Esophagus squamous epithelium (tissue), 5 donors: ENCODE data around the gene ATP8B4. TPM values are rescaled to one million over a fixed set of nuclear protein-coding genes. Genes with fewer than 3 reads are reported as not detected.

Experiments
- DNase-seq: peaks from one replicate; lab custom pipeline; 2025; lab: John Stamatoyannopoulos, UW
- H3K27ac ChIP-seq, 4 donors: fragments of 200-600 bp; sonication (generic); one replicate each; pipeline ENCODE4 v1.5.1; 2016 to 2019; ENCODE audit warnings: mild to moderate bottlenecking in 1 of 4
- H3K27me3 ChIP-seq, 4 donors: fragments of 200-600 bp; sonication (generic); 1 replicate in 3 of 4; 2 replicates in 1 of 4; pipeline versions ENCODE4 v1.5.1 to v1.6.0; 2017 to 2021; ENCODE audit warnings: antibody characterized with exemption in 1 of 4
- H3K36me3 ChIP-seq, 3 donors: fragments of 200-600 bp; sonication (generic); one replicate each; pipeline ENCODE4 v1.5.1; 2016 to 2019
- H3K4me1 ChIP-seq, 3 donors: fragments of 200-600 bp; sonication (generic); one replicate each; pipeline ENCODE4 v1.5.1; 2017 to 2019
- H3K4me3 ChIP-seq, 4 donors: fragments of 200-600 bp; sonication (generic); 1 replicate in 3 of 4; 2 replicates in 1 of 4; pipeline ENCODE4 v1.5.1; 2016 to 2019; ENCODE audit warnings: mild to moderate bottlenecking in 2 of 4, moderate library complexity in 1 of 4
- H3K9me3 ChIP-seq, 3 donors: fragments of 200-600 bp; sonication (generic); one replicate each; pipeline ENCODE4 v1.5.1; 2016 to 2019
- POLR2A ChIP-seq, 4 donors: fragments of 450-650 bp; IDR thresholded peaks; one replicate each; pipeline ENCODE4 v1.6.1; 2017; ENCODE audit warnings: antibody characterized with exemption in 4 of 4, mild to moderate bottlenecking in 4 of 4, moderate library complexity in 3 of 4
- WGBS, 2 donors: methylation state at CpG; one replicate each; pipeline ENCODE4 v1.1.5; 2018; 5-methylcytosine and 5-hydroxymethylcytosine counted together
- intact Hi-C: fragments of 100-400 bp; cut with DNase I; formaldehyde crosslinking; loops from one replicate; pipeline ENCODE4 v1.15.0; 2022
- total RNA-seq, 4 donors: library from RNA; depleted of rRNA; stranded (reverse); fragments of >200 nt; gene quantifications; one replicate each; pipeline ENCODE4 v1.1.0, GENCODE V29; 2016
- TF ChIP-seq, protein P1 (sequence below), 6 experiments: fragments of 450-650 bp in 4 of 6; fragments of 200-600 bp in 2 of 6; sonication (generic) in 2 of 6; IDR thresholded peaks; one replicate each; pipeline ENCODE4 v1.5.1; 2016 to 2019; ENCODE audit warnings: antibody characterized with exemption in 6 of 6, mild to moderate bottlenecking in 4 of 6, moderate library complexity in 4 of 6
- donor health status: DM: yes; HTN: yes; CAD: no.

The ATP8B4 gene
- total RNA-seq, 4 donors from 2014 or later = 0.97 to 6.7 (median 2.9) TPM

DNA sequence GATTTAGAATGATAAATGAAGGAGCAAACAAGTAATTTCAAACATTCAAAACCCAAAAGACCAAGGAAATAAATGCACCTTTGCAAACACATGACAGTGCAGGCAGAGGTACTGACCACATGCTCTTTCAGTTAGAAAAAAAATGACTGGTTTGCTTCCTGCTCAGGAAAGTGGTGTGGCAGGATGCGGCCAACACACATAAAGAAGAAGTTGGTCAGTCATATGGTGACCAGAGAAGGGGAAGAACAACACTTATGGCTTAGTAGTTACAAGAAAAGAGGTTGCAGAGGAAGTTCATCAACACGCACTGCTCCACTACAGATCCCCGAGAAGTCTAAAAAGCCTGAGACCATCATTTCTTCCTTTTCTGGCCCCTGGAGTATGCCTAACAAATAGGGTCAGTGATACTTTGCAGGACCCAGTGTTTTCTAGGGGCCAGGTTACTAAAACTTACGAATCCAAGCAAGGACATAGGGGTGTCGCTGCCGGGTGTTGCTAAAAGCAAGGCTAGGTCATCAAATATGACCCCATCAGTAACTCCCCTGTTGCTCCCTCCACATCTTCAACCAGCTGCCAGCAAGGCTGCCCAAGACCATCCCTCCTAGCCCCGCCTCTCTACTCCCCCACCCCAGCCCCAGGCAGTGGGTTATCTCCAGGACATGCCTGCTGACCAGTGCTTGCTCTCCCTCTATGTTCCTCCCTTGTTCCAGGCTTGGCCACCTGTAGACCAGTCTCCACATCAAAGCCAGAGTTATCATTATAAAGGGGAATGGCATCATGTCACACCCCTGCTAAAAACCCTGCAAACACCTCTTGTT is 11.2 kb downstream of the ATP8B4 start:
- TF ChIP-seq, protein P1, sequence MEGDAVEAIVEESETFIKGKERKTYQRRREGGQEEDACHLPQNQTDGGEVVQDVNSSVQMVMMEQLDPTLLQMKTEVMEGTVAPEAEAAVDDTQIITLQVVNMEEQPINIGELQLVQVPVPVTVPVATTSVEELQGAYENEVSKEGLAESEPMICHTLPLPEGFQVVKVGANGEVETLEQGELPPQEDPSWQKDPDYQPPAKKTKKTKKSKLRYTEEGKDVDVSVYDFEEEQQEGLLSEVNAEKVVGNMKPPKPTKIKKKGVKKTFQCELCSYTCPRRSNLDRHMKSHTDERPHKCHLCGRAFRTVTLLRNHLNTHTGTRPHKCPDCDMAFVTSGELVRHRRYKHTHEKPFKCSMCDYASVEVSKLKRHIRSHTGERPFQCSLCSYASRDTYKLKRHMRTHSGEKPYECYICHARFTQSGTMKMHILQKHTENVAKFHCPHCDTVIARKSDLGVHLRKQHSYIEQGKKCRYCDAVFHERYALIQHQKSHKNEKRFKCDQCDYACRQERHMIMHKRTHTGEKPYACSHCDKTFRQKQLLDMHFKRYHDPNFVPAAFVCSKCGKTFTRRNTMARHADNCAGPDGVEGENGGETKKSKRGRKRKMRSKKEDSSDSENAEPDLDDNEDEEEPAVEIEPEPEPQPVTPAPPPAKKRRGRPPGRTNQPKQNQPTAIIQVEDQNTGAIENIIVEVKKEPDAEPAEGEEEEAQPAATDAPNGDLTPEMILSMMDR (IDR thresholded peaks at IDR 0.05) = no peak
- no peak for TF ChIP-seq POLR2A (IDR thresholded peaks at IDR 0.05)
- peak overlapping the region in 3 of 4 donors; percentile 9 to 73 (median 57) for H3K27ac ChIP-seq
- H3K4me1 ChIP-seq = peaks cover 0 to 20% (median 3%) of the 10 kb centered on the region in 3 donors
- H3K36me3 ChIP-seq = no peaks in the 10 kb centered on the region
- intact Hi-C loops = no loop called here
- H3K27me3 ChIP-seq = no peaks in the 10 kb centered on the region
- no peaks in the 10 kb centered on the region for H3K9me3 ChIP-seq
- 56 to 66% methylated on average over 6 of the region's 7 CpGs for WGBS, 2 donors
- no peak overlapping the region for H3K4me3 ChIP-seq
- no peak for DNase-seq

DNA sequence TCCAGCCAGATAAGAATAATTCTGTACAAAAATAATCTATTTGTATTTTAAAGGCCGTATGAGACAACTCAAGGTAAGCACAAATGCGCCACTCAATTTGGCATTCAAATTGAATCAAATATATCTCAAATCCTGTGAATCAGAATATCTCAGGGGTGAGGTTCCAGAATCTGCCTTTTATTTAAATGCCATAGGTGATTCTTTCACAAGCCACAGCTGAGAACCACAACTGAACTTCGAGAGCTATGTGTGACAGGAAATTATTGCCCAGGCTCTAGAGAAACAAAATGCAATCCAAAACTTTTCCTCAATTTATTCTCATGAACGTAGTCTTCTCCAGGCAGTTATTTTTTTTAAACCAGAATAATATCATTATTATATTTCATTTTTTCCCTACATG is 11.9 kb downstream of the ATP8B4 start:
- H3K36me3 ChIP-seq = no peaks in the 10 kb centered on the region
- WGBS, 2 donors = 50 to 70% methylated on average over 4 of the region's 4 CpGs
- no peak for TF ChIP-seq POLR2A (IDR thresholded peaks at IDR 0.05)
- TF ChIP-seq, protein P1 (IDR thresholded peaks at IDR 0.05) = no peak
- H3K27ac ChIP-seq = peak overlapping the region in 1 of 4 donors; percentile 3
- DNase-seq = no peak
- H3K27me3 ChIP-seq = no peaks in the 10 kb centered on the region
- H3K9me3 ChIP-seq = no peaks in the 10 kb centered on the region
- no peak overlapping the region for H3K4me3 ChIP-seq
- peaks cover 0 to 20% (median 3%) of the 10 kb centered on the region in 3 donors for H3K4me1 ChIP-seq
- intact Hi-C loops = no loop called here

DNA sequence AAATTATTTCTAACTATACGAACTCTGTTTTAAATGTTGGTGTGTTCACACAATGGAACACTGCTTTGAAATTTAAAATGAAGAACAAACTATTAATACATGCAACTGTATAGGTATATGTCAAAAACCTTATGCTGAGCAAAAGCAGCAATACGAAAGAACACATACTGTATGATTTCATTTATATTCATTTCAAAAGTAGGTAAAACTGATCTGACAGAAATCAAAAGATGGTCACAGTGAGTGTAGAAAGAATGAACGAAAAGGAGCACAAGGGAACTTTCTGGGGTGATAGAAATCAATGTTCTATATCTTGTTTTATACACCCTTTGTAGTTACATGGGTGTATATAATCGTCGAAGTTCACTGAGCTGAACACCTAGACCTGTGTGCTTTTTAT is 12.6 kb downstream of the ATP8B4 start:
- H3K27ac ChIP-seq = no peak overlapping the region
- WGBS, 2 donors = 70 to 74% methylated on average over 5 of the region's 5 CpGs
- TF ChIP-seq, protein P1 (IDR thresholded peaks at IDR 0.05) = no peak
- no peak for TF ChIP-seq POLR2A (IDR thresholded peaks at IDR 0.05)

DNA sequence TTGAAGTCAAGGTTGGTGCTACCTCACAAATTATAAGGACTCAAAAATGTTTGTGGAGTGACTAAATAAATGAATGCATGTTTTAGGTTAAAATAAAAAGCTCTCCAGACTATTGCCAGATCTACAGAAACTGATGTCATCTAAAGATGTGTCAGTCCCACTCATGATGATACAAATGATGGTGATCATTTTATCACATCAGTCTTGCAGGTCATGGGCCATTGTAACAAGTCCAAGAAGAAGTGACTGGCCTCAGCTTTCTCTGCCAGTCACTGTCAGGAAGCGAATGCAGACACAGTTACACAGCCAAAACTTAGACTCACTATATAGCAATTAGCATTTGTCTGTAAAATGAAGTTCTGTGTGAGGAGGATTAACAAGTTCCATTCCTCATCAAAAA is 18.5 kb downstream of the ATP8B4 start:
- DNase-seq = no peak
- Histone ChIP-seq H3K36me3 (no peaks in the 10 kb centered on the region), H3K27me3 (no peaks in the 10 kb centered on the region), H3K27ac (no peak overlapping the region), H3K4me3 (no peak overlapping the region), H3K4me1 (no peaks in the 10 kb centered on the region), H3K9me3 (no peaks in the 10 kb centered on the region)
- WGBS, 2 donors = 78 to 100% methylated on average over 1 of the region's 1 CpG
- TF ChIP-seq, protein P1 (IDR thresholded peaks at IDR 0.05) = no peak
- intact Hi-C loops = no loop called here

More for the DNA sequence above, 12.6 kb downstream of the ATP8B4 start:
- intact Hi-C loops = no loop called here
- Histone ChIP-seq H3K4me3 (no peak overlapping the region), H3K4me1 (peaks cover 0 to 20% (median 3%) of the 10 kb centered on the region in 3 donors), H3K27me3 (no peaks in the 10 kb centered on the region), H3K36me3 (no peaks in the 10 kb centered on the region), H3K9me3 (no peaks in the 10 kb centered on the region)
- no peak for DNase-seq

DNA sequence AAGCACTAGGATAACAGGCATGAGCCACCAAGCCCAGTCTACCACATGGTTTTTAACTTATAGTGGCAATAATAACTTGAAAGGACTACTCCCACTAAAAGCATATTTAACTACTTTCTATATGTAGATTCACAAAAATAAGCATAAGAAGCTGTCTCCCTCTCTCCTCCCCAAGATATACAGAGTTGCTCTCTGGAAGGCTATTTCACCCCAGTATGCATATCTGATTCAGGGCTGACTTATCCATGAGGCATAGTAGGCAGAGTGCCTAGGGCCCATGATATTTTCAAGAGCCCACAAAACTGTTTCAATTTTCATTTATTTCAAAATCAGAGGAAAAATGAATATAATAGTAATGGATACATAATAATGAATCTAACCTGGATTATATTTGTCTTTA is 20.5 kb downstream of the ATP8B4 start:
- Histone ChIP-seq H3K4me1 (no peaks in the 10 kb centered on the region), H3K27ac (no peak overlapping the region), H3K36me3 (no peaks in the 10 kb centered on the region), H3K27me3 (no peaks in the 10 kb centered on the region), H3K9me3 (no peaks in the 10 kb centered on the region), H3K4me3 (no peak overlapping the region)
- TF ChIP-seq POLR2A (IDR thresholded peaks at IDR 0.05) = no peak
- TF ChIP-seq, protein P1 (IDR thresholded peaks at IDR 0.05) = no peak
- no peak for DNase-seq
- intact Hi-C loops = no loop called here
